HUES6 (cell line): ENCODE results near the gene TMEM185A.
"Not testable (repeated sequence)": the region's sequence is repeated elsewhere in the genome, so short reads cannot be mapped to it uniquely, and the experiment has no call there.

Source experiments
- H3K27ac ChIP-seq: 2 replicates; pipeline ENCODE4 v1.7.0; 2013; ENCODE audit warnings: low read depth, mild to moderate bottlenecking, low read length, inconsistent platforms
- H3K27me3 ChIP-seq: 2 replicates; pipeline ENCODE4 v1.6.1; 2013; ENCODE audit warnings: low read length; ENCODE audit not compliant: control insufficient read depth, insufficient read depth
- H3K36me3 ChIP-seq: 2 replicates; pipeline ENCODE4 v1.6.1; 2013; ENCODE audit warnings: low read length; ENCODE audit not compliant: control insufficient read depth, insufficient read depth
- H3K4me1 ChIP-seq: 2 replicates; pipeline ENCODE4 v1.6.1; 2013; ENCODE audit warnings: low read length; ENCODE audit not compliant: control insufficient read depth, insufficient read depth
- H3K4me3 ChIP-seq: 2 replicates; pipeline ENCODE4 v1.5.1; 2013; ENCODE audit warnings: low read depth, low read length
- H3K9ac ChIP-seq: one replicate; pipeline ENCODE4 v1.6.1; 2013; ENCODE audit warnings: mild to moderate bottlenecking, low read length
- H3K9me3 ChIP-seq: 2 replicates; pipeline ENCODE4 v1.6.1; 2013; ENCODE audit warnings: low read depth, low read length; ENCODE audit not compliant: control insufficient read depth, insufficient read depth

Gene TMEM185A

GRCh38 chrX:149631234-149632165 lies at the start of gene TMEM185A:
Gene TMEM185A, minus strand, starts transcription at chrX:149631792. Its CDS starts 212 bp downstream, at chrX:149631580.
- H3K4me3 ChIP-seq, result peak within 1 kb of the TSS; percentile 77
- peak within 1 kb of the TSS; percentile 89 for H3K9ac ChIP-seq
- peaks cover 35% of the 10 kb centered on the region for H3K4me1 ChIP-seq
- H3K9me3 ChIP-seq, result no peaks in the 10 kb centered on the region
- no peaks in the 10 kb centered on the region for H3K36me3 ChIP-seq
- H3K27me3 ChIP-seq, result peaks cover 44% of the 10 kb centered on the region
- H3K27ac ChIP-seq, result no peak within 1 kb of the TSS; the same call in 1 of the 2 replicates

GRCh38 chrX:149681182-149681581 lies 49.6 kb upstream of the TMEM185A start:
- Histone ChIP-seq H3K4me1 (peaks cover 35% of the 10 kb centered on the region), H3K36me3 (no peaks in the 10 kb centered on the region), H3K9me3 (peaks cover 7% of the 10 kb centered on the region), H3K4me3 (no peak overlapping the region), H3K27ac (peak overlapping the region; percentile 9; the same call in 1 of the 2 replicates), H3K9ac (peak overlapping the region; percentile 51), H3K27me3 (no peaks in the 10 kb centered on the region)

- H3K27ac ChIP-seq, H3K27me3 ChIP-seq, H3K4me3 ChIP-seq, H3K9ac ChIP-seq, H3K9me3 ChIP-seq, H3K36me3 ChIP-seq: not testable (repeated sequence)
- H3K4me1 ChIP-seq, result peaks cover 32% of the 10 kb centered on the region
These were observed 47.6 kb upstream of the TMEM185A start for GRCh38 chrX:149679164-149679678.

GRCh38 chrX:149675554-149675953 lies 44.0 kb upstream of the TMEM185A start:
- not testable (repeated sequence) for H3K36me3 ChIP-seq, H3K4me1 ChIP-seq, H3K9me3 ChIP-seq, H3K27ac ChIP-seq, H3K27me3 ChIP-seq, H3K4me3 ChIP-seq, H3K9ac ChIP-seq

GRCh38 chrX:149675088-149675487 lies 43.5 kb upstream of the TMEM185A start:
- H3K9me3 ChIP-seq, H3K9ac ChIP-seq, H3K36me3 ChIP-seq, H3K4me1 ChIP-seq, H3K4me3 ChIP-seq, H3K27ac ChIP-seq, H3K27me3 ChIP-seq: not testable (repeated sequence)

GRCh38 chrX:149660613-149661012 lies 29.0 kb upstream of the TMEM185A start:
- not testable (repeated sequence) for H3K4me1 ChIP-seq, H3K27ac ChIP-seq, H3K36me3 ChIP-seq, H3K9ac ChIP-seq, H3K27me3 ChIP-seq, H3K9me3 ChIP-seq, H3K4me3 ChIP-seq

- not testable (repeated sequence) for H3K9ac ChIP-seq, H3K4me1 ChIP-seq, H3K27ac ChIP-seq, H3K27me3 ChIP-seq, H3K9me3 ChIP-seq, H3K4me3 ChIP-seq, H3K36me3 ChIP-seq
These were observed 24.8 kb upstream of the TMEM185A start for GRCh38 chrX:149656260-149656884.

- no peak overlapping the region for H3K9ac ChIP-seq
- H3K4me1 ChIP-seq, result no peaks in the 10 kb centered on the region
- H3K36me3 ChIP-seq, result no peaks in the 10 kb centered on the region
- no peak overlapping the region for H3K4me3 ChIP-seq
- H3K9me3 ChIP-seq, result peaks cover 4% of the 10 kb centered on the region; the same call in 1 of the 2 replicates
- no peak overlapping the region for H3K27ac ChIP-seq
- H3K27me3 ChIP-seq, result no peaks in the 10 kb centered on the region
These were observed 20.8 kb upstream of the TMEM185A start for GRCh38 chrX:149652232-149652981.

GRCh38 chrX:149650162-149650561 lies 18.6 kb upstream of the TMEM185A start:
- H3K4me1 ChIP-seq, result no peaks in the 10 kb centered on the region
- H3K9ac ChIP-seq, result no peak overlapping the region
- no peaks in the 10 kb centered on the region for H3K36me3 ChIP-seq
- H3K4me3 ChIP-seq, result no peak overlapping the region
- H3K27me3 ChIP-seq, result no peaks in the 10 kb centered on the region
- H3K27ac ChIP-seq, result no peak overlapping the region
- H3K9me3 ChIP-seq, result peaks cover 4% of the 10 kb centered on the region; the same call in 1 of the 2 replicates

- no peaks in the 10 kb centered on the region for H3K36me3 ChIP-seq
- peaks cover 4% of the 10 kb centered on the region; the same call in 1 of the 2 replicates for H3K9me3 ChIP-seq
- H3K4me3 ChIP-seq, result no peak overlapping the region
- H3K27me3 ChIP-seq, result no peaks in the 10 kb centered on the region
- H3K27ac ChIP-seq, result no peak overlapping the region
- H3K4me1 ChIP-seq, result no peaks in the 10 kb centered on the region
- H3K9ac ChIP-seq, result no peak overlapping the region
These were observed 17.3 kb upstream of the TMEM185A start for GRCh38 chrX:149648932-149649331.
